GM12872 (cell line): Measurements from ENCODE around the gene RNU7-1.

Source experiments
- CTCF ChIP-seq: IDR thresholded peaks from 3 replicates; pipeline ENCODE4 v1.5.1; 2011; ENCODE audit warnings: low read depth, mild to moderate bottlenecking, low read length, moderate library complexity; ENCODE audit not compliant: insufficient read depth

Gene RNU7-1

GRCh38 chr12:6979021-6979420 lies 35.4 kb downstream of the RNU7-1 start:
- TF ChIP-seq CTCF = no peak

GRCh38 chr12:6979453-6979852 lies 35.8 kb downstream of the RNU7-1 start:
- no peak for TF ChIP-seq CTCF

GRCh38 chr12:6980075-6980474 lies 36.5 kb downstream of the RNU7-1 start:
- no peak for TF ChIP-seq CTCF

- TF ChIP-seq CTCF = no peak
Measured at GRCh38 chr12:6980740-6981139, 37.1 kb downstream of the RNU7-1 start.

GRCh38 chr12:6981152-6982052 lies 37.8 kb downstream of the RNU7-1 start:
- TF ChIP-seq CTCF = no peak

- no peak for TF ChIP-seq CTCF
Measured at GRCh38 chr12:6982532-6982931, 38.9 kb downstream of the RNU7-1 start.

GRCh38 chr12:6987956-6988553 lies 44.4 kb downstream of the RNU7-1 start:
- TF ChIP-seq CTCF = no peak
